ENCODE data around the gene RABEPK.
A peak's percentile ranks its signal among the peaks of the same experiment; 100 is the strongest.
"Not testable (repeated sequence)": the region's sequence is repeated elsewhere in the genome, so short reads cannot be mapped to it uniquely, and the experiment has no call there.

Gene RABEPK, protein sequence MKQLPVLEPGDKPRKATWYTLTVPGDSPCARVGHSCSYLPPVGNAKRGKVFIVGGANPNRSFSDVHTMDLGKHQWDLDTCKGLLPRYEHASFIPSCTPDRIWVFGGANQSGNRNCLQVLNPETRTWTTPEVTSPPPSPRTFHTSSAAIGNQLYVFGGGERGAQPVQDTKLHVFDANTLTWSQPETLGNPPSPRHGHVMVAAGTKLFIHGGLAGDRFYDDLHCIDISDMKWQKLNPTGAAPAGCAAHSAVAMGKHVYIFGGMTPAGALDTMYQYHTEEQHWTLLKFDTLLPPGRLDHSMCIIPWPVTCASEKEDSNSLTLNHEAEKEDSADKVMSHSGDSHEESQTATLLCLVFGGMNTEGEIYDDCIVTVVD

GRCh38 chr9:125200216-125201047 is at the start of gene RABEPK:
Gene RABEPK, plus strand, starts transcription at chr9:125200542. Its CDS starts 2,472 bp downstream, at chr9:125203014.
- peak; percentile 97 for DNase-seq (ENCODE audit: low read depth, low spot score)

DNA sequence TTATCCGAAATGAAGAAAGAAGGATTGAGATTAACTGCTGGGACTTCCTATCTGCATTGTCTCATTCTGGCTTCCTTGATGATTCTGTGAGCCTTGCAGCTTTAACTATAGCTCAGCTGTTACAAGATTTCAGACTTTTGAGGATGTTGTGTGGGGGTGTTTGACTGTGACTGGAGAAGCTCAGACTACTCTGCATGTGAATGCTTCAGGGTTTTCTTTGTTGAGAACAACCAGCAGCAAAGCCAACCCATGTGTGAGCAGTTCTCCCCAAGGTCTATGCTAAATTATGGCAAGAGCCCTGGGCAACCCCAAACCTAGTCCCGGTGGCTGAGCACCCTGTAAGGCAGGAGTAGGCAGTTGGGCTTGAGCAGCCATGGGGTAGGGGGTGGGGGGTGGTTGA is 48.6 kb upstream of the RABEPK start:
- no peak for DNase-seq (ENCODE audit: low read depth, low spot score)

DNA sequence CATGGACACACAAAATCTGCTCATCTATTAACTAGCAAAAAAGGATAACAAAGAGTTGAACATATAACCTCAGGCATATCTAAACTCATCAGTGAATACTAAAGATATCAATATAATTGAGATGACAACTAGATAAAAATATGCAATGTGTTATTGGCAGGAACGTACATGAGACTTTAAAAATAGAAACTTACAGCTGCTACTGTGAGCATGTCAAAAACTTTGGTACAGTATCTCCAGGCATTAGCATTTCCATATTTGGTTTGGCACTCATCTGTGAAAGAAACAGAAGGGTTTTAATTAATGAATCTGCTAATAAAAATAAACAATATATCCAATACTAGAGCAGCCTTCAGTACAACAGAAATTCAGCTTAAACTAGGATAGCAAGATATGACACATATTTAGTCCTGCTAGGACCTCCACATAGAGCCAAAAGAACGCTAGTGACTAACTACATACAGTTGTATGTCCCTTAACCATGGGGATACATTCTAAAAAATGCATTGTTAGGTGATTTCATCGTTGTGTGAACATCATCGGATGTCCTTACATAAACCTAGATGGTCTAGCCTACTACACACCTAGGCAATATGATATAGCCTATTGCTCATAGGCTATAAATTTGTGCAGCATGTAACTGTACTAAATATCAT is 46.5 kb upstream of the RABEPK start:
- no peak for DNase-seq (ENCODE audit: low read depth, low spot score)

GRCh38 chr9:125156551-125156950 is 43.8 kb upstream of the RABEPK start:
- no peak for DNase-seq (ENCODE audit: low read depth, low spot score)

DNA sequence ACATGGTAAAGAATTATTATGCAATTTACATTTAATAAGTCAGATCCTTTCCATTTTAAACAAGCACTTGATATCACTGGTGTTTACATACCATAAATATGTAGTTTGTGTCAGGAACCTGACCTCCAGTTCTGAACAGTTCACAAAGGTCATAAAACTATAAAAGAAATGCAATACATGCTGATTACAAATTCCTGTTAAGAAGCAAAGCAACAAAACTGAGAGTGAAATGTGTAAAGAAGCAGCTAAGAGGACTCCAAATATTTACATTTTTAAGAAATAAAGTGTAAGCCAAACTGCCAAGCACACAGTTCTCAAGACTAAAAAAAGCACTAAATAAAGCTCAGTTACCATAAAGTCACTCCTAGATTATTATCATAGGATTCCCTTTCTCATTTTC is 39.6 kb upstream of the RABEPK start:
- DNase-seq (ENCODE audit: low read depth, low spot score), result no peak

DNA sequence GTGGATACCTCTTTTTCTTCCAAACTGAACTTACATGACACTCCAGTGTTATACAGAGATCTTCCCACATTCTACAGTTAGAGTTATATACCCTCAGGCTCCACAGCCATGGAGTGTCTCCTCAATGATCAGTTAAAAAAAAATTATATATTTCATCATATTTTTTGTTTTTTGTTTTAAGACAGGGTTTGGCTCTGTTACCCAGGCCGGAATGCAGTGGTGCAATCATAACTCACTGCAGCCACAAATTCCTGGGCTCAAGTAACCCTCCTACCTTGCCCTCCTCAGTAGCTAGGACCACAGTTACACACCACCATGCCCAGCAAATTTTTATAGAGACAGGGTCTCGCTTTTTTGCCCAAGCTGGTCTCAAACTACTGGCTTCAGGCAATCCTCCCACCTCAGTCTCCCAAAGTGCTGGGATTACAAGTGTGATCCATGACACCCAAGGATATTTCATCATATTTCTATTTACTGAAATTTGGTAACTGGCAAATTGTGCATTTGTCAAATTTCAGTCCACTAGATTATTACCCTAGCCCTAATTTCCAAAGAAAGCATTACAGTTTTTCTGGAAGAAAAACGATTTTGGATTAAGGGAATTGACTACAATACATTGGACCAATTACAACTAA is 38.9 kb upstream of the RABEPK start:
- DNase-seq (ENCODE audit: low read depth, low spot score), result peak; percentile 31

GRCh38 chr9:125162891-125163290 is 37.5 kb upstream of the RABEPK start:
- not testable (repeated sequence) for DNase-seq (ENCODE audit: low read depth, low spot score)

DNA sequence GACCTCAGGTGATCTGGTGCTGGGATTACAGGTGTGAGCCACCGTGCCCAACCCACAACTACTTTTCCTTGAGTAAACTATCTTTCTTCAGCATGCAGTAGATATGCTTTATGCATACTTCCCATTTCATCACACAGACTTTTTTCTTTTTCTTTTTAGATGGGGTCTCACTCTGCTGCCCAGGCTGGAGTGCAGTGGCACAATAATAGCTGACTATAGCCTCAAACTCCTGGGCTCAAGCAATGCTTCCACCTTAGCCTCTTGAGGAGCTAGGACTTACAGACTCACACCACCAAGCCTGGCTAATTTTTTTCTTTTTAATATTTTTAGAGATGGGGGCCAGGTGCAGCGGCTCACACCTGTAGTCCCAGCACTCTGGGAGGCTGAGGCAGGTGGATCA is 33.6 kb upstream of the RABEPK start:
- no peak for DNase-seq (ENCODE audit: low read depth, low spot score)

GRCh38 chr9:125169895-125170294 is 30.4 kb upstream of the RABEPK start:
- DNase-seq (ENCODE audit: low read depth, low spot score), result no peak

- DNase-seq (ENCODE audit: low read depth, low spot score), result no peak
These were observed 28.1 kb upstream of the RABEPK start for GRCh38 chr9:125172031-125172755.

- no peak for DNase-seq (ENCODE audit: low read depth, low spot score)
These were observed 23.7 kb upstream of the RABEPK start for GRCh38 chr9:125176636-125177035.

DNA sequence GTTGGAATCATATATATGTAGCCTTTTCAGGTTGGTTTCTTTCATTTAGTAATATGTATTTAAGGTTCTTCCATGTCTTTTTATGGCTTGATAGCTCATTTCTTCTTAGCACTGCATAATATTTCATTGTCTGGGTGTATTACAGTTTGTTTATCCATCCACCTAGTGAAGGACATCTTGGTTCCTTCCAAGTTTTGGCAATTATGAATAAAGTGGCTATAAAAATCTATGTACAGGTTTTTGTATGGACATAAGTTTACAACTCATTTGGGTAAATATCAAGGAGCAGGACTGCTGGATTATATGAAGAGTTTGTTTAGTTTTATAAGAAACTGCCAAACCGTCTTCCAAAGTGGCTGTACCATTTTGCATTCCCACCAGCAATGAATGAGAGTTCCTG is 22.5 kb upstream of the RABEPK start:
- DNase-seq (ENCODE audit: low read depth, low spot score), result no peak

- not testable (repeated sequence) for DNase-seq (ENCODE audit: low read depth, low spot score)
These were observed 20.6 kb upstream of the RABEPK start for GRCh38 chr9:125179776-125180175.

DNA sequence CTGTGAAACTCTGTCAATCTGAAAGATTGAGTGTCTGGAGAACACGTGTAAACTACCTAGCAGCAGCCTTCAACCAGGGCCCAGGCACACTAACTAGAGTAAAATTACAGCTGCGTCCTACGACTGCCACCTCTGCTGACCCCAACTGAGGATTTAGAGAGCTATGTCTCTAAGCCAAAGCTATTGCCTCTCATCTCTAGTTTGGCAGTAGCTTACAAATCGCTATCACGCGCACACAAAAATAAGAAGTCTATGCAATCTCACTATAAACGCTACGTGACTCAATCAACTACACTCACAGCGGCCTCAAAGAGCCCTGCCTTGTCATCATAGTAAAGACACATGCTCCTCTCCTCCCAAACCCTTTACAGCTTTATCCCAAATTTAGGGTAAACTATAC is 19.5 kb upstream of the RABEPK start:
- DNase-seq (ENCODE audit: low read depth, low spot score), result no peak

DNA sequence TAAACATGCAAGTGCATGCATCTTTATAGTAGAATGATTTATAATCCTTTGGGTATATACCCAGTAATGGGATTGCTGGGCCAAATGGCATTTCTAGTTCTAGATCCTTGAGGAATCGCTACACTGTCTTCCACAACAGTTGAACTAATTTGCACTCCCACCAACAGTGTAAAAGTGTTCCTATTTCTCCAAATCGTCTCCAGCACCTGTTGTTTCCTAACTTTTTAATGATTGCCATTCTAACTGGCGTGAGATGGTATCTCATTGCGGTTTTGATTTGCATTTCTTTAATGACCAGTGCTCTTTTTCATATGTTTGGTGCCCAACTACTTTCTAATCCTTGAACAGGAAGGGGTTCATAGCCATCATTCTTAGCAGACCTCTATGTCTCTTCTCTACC is 18.6 kb upstream of the RABEPK start:
- not testable (repeated sequence) for DNase-seq (ENCODE audit: low read depth, low spot score)

DNA sequence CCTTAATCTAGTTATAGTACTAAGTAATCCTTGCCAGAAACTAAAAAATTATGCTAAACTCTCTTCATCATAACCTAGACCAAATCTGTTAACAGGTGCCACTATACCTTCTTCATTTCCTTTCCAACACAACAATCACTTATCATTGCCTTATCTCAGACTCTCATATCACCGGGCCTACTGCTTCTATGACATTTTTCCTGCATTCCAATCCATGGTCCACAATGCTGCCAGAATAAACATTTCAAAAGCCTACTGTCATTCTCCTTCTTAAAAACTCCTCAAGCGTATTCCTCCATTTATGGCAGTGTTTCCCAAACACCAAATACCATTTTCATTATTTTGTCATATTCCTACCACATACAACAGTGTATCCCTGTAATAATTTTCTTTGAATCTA is 17.3 kb upstream of the RABEPK start:
- DNase-seq (ENCODE audit: low read depth, low spot score), result peak; percentile 47

GRCh38 chr9:125183561-125183960 is 16.8 kb upstream of the RABEPK start:
- DNase-seq (ENCODE audit: low read depth, low spot score), result no peak

DNA sequence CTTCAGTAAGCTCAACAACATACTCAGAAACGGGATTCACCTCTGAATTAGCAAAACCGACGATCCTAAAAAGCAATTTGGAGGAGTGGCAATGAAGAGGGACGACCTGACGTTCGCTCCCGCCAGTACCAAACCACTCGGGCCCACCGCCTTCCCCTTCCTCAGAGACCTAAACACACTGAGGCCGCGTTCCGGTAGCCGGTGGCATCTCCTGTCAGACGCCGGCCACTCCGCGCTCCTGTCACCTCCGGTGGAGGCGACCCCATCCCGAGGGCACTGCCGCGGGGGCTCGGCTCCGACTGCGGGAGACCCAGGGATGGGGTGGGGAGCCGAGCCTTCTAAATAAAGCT is 11.4 kb upstream of the RABEPK start:
- peak; percentile 39 for DNase-seq (ENCODE audit: low read depth, low spot score)

DNA sequence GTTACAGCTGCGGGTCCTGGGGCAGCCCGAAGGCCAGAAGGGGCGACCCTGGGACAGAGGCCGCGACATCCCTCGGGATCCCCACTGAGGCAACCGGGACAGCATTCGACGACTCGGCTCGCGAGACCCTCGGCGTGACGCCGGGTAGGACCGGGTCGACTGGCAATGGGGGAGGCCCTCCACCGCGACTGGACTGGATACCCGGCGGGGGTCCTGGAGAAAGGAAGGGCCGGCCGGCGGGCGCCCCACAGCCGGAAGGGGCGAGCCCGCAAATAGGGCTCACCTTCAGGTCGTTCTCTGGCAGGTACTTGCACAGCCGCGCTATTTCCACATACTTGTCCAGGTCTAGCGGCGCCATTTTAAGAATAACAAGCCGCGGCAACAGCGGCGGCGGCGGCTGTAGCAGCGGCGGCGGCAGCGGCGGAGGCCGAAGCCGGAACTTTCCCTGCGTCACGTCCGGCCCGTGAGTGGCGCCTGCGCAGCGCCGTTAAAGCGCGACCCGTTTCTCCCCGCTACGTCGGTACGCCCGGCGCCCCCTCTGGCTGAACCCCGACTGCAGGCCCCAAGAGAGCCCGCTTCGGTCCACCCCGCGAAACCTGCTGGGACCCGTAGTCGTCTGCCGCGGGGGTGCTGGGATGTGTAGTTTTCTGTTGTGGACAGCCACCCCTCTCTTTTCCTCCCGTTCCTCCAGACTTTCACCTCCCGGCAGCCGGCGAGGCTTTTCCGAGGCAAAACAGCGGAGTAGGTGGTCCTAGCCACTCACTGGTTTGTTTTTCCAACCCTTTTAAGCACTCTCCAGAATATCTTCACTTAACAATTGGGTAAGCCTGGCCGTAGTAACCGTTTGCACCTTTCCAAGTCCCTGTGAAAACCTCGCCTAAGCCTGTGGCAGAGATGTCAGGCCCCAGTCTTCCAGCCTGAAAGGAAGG is 10.7 kb upstream of the RABEPK start, which contains the start of gene PPP6C:
Gene PPP6C (minus strand): TSS at position 443 of the 929 bp plus-strand sequence. CDS start 85 bp downstream, at position 358.
- peak; percentile 99 for DNase-seq (ENCODE audit: low read depth, low spot score)

GRCh38 chr9:125190361-125190801 is 10.0 kb upstream of the RABEPK start:
- DNase-seq (ENCODE audit: low read depth, low spot score), result no peak

All from astrocyte of the hippocampus (primary cell).